Stimulated activated CD4-positive, alpha-beta T cell treated with anti-CD3 and anti-CD28 coated beads, Interleukin-1b, Interleukin-23, amount 100 ng/mL, for 4 hours (primary cell): Measurements from ENCODE around the gene PARK7.
A peak's percentile ranks its signal among the peaks of the same experiment; 100 is the strongest.
"Not testable (repeated sequence)": the region's sequence is repeated elsewhere in the genome, so short reads cannot be mapped to it uniquely, and the experiment has no call there.

Experiments used
- DNase-seq, 2 donors: peaks; one replicate each; pipeline ENCODE4 v3.0.0-alpha.2; 2020; ENCODE audit warnings: low read depth in 2 of 2

Gene PARK7

GRCh38 chr1:7961216-7962013, at the start of gene PARK7:
TSS of gene PARK7 (plus strand) at chr1:7961711. CDS start at chr1:7962786, 1,075 bp downstream.
- peak; percentile 99 for DNase-seq

DNA sequence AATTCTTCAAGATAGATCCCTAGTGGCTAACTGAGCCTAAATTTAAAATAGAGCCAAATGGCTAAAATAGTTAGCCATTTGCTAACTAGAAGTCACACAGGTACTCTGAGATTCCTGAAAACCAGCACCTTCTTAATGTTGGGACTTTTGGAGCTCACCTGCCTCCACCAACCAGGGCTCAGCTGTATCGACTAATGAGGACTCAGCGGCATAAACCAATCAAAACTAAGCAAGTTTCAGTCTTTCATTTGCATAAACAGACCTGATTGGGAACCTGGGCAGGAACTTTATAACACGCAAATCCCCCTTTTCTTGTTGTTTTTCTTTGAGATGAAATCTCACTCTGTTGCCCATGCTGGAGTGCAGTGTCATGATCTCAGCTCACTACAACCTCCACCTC, 49.4 kb upstream of the PARK7 start:
- DNase-seq = no peak

GRCh38 chr1:7912743-7913557, 48.6 kb upstream of the PARK7 start:
- no peak for DNase-seq

DNA sequence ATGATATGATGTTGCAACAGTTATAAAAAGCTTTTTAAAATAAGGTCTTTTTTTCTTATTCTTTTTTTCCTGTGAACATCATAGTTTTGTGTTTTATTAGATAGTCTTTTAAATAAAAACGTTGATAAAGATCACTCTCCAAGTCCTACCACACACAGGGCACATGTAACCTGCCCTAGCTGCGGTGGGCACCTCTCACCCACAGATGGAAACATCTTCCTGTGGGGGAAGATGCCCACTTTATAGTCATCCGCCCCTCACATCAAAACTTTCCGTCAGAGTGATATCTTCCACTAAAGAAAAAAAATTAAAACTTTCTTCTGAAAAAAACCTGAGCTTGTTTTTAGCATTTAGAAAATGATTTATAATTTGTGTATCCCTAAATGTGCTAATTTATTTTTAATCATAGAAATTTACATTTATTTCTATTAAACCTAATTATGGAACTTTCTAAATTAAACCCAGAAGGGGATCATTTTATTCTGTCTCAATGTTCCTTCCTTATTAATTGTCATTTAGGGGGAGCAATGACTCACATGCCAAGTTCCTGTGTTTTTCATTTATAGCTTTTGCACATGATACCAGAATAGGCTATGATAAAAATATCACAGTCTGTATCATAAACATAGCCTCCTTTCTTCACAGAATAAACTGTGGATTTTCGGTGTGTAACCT, 45.5 kb upstream of the PARK7 start:
- peak in 1 of 2 donors; percentile 34 for DNase-seq

DNA sequence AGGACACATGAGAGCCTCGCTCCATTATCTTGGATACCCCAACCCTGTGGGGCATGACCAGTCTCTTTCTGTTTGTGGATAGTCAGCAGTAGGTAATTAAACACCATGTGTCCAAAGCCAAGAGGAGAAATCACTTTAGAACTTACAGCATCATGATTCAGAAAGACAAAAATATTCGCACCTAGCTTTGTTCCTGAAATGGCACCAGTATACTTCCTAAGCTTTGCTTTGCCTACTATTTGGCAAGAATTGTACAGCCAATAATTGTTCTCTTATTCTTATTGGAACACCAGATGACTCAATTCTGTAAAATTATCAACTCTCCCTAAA, 45.0 kb upstream of the PARK7 start:
- DNase-seq = no peak

DNA sequence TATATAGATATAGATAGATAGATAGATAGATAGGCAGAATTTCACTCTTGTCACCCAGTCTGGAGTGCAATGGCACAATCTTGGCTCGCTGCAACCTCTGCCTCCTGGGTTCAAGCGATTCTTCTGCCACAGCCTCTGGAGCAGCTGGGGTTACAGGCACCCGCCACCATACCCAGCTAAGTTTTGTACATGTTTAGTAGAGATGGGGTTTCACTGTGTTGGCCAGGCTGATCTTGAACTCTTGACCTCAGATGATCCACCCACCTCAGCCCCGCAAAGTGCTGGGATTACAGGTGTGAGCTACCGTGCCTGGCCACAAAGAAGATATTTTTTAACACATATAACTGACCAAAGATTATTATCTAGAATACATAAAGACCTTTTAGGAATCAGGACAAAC, 43.5 kb upstream of the PARK7 start:
- not testable (repeated sequence) for DNase-seq

DNA sequence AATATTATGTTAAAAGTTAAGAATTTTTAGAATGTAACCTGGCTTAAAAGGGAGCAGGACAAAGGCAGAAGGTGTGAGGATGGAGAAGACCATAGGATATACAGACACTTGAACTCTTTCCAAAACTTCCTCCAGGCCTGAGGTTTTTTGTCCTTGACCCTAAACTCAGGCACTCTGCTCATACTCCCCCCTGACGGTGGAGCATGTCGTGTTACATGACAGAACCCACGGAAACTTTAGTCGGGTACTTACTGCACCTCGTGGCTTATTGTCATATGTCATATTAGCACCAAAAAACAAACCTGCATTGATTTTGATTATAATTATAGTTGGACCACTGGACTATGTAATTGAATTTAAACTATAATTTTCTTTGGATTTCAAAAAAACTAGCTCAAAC, 41.6 kb upstream of the PARK7 start:
- no peak for DNase-seq

- no peak for DNase-seq
Observed at GRCh38 chr1:7921796-7922195, 39.7 kb upstream of the PARK7 start.

DNA sequence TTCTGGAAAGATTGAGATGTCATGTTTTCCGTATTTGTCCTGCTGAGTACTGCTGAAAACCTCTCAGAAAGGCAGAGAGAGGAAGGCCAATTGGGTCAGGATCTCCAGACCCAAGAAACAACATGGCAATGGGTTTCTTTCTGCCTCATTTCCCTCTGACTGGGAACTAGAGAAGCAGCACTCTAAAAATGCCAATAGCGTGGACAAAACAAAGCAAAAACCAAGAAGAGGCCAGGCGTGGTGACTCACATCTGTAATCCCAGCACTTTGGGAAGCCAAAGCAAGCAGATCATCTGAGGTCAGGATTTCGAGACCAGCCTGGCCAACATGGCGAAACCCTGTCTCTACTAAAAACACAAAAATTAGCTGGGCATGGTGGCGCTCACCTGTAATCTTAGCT, 39.2 kb upstream of the PARK7 start:
- DNase-seq = no peak

DNA sequence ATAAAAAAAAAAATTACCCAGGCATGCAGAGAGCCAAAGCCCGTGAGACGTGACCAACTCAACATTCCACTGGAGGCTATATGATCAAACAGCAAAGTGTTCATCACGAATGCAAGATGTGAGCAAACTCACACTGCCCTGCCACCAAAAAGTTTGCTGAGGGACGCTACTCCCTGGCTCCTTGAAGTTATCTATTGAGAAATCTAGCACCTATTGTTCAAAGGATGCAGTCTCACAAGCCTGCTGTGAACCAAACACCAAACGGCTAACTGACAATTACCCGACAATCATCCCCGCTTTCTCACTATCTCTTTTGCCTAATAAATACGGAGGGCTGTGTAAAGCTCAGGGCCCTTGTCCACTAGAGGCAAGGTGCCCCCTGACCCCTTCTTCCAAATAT, 34.5 kb upstream of the PARK7 start:
- DNase-seq = not testable (repeated sequence)

DNA sequence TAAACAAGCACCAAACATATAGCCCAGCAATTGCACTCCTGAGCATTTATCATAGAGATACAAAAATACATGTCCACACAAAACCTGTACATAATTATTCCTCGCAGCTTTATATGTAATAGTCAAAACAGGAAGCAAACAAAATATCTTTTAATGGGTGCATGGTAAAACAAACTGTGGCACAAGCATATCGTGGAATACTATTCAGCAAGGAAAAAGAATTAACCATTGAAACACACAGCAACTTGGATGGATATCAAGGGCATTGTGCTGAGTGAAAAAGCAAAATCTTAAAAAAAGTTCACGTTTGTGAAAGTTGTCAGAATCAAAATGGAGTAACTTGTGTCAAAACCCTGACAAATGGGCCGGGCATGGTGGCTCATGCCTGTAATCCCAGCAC, 33.3 kb upstream of the PARK7 start:
- no peak for DNase-seq

DNA sequence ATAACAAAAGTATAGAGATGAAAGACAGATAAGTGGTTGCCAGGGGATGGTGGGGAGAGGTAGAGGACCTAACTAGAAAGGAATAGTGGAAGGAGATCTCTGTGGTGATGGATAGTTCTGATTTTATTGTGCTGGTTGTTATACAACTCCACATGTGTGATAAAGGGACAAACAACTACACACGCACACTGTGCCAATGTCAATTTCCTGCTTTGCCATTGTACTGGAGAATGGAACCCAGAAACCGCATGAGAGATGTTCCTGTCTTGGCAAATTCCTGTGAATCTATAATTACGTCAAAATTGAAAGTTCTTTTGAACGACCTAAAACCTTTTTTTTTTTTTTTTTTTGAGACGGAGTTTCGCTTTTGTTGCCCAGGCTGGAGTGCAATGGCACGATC, 31.9 kb upstream of the PARK7 start:
- DNase-seq = no peak

- no peak for DNase-seq
Observed at GRCh38 chr1:7930645-7931445, 30.7 kb upstream of the PARK7 start.

- DNase-seq = no peak
Observed at GRCh38 chr1:7931446-7931812, 30.1 kb upstream of the PARK7 start.

GRCh38 chr1:7932524-7933138, 28.9 kb upstream of the PARK7 start:
- no peak for DNase-seq

DNA sequence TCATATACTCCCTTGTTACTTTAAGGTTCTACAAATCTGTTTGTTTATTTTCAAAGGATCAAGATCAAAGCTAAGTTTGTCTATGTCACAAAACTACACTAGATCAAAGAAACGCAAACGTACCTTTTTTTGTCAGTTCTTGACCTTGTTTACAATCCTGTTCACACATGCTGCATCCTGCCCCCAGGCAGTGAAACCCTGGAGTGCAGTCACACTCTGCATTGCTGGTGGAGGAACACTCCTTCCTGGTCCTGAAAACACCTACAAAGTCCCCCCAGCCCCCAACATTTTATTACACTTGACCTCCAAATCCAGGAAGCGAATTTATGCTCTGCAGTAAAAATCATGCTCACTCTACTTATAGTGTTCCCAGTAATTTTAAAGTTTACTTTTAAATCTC, 23.4 kb upstream of the PARK7 start:
- DNase-seq = no peak

DNA sequence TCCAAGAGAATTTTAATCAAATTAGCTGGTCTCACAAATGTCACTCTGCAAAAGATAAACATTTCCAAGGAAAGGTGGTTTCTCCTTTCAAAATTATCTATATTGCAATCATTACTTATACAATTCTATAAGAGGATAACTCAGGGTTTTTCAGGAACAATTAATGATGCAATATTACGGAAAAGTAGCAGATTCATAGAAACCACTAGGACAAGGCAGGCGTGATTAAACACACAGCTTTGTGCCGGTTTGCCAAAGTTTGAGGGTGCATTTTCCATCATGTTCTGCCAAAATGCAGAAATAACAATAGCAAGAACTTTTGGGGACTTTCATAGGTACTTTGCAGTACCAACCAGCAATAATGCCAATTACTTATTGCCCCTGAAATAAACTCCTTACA, 21.5 kb upstream of the PARK7 start:
- DNase-seq = no peak

DNA sequence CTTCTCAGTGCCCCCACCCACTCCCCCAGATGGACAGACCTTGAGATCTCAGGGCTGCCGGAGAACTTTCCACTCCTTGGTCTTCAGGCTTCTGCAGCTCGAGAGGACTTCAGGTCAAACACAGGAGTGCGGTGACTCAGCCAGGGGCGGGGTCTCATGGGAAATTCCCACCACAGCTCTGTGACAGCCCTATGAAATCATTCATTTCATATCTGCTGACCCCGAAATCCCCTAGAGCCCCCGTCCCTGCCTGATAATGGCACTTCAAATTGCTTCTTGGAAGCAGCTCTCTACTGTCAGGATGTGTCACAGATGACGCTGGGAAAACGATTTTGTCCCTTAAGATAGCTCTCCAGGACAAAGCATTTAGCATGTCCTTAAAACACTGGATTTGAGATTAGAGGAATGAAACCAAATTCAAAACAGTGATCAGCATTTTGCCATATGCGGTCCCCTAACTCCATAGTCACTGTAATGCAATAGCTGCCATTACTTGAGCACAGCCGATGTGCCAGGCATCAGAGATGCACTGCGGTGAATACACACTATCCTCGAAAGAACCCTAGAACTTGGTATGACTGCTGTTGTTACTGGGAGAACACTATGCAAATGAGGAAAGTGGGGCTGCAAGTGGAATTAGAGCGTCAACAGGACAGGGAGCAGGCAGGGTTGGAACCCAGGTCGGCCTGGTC, 20.6 kb upstream of the PARK7 start, which contains the start of gene TNFRSF9:
TNFRSF9 (minus strand) TSS at position 95 of the 692 bp plus-strand sequence. CDS start 845 bp downstream, outside the sequence.
- DNase-seq = peak; percentile 73

GRCh38 chr1:7941437-7941793, 20.1 kb upstream of the PARK7 start:
- DNase-seq = no peak

DNA sequence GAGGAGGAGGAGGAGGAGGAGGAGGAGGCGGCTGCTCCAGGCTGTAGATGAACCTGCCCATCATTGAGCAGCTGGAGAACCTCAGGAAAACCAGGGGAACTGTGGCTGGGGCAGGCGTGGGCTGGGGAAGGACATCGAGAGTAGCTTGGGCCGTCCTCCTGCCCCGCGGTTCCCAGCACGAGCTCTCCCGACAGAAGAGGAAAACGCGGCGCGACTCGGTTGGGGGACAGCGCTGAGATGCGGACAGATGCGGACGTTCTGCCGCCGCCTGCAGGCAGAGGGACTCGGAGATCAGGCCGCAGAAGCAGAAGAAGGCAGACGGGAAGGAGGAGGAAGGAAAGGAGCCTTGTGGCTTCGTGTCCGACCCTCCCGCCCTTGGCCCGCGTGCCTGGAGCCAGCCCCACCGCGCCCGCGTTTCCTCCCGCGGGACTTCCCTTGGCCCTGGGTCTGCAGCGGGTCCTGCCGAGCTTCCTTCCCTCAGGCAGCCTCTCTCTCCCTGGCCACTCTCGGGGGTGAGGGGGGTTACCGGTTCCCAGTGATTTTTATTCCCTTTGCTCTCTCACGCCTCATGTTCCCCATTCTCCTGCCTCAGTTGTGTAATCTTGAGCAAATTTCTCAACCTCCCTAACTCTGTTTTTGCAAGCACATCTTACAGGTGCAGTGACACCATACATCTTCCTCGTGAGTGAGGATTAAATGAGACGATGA, 19.1 kb upstream of the PARK7 start:
- DNase-seq = peak in 1 of 2 donors; percentile 27
